Measurements from ENCODE around the gene RUNDC1.
A peak's percentile ranks its signal among the peaks of the same experiment; 100 is the strongest.
"Not testable (repeated sequence)": the region's sequence is repeated elsewhere in the genome, so short reads cannot be mapped to it uniquely, and the experiment has no call there.

Gene RUNDC1

DNA sequence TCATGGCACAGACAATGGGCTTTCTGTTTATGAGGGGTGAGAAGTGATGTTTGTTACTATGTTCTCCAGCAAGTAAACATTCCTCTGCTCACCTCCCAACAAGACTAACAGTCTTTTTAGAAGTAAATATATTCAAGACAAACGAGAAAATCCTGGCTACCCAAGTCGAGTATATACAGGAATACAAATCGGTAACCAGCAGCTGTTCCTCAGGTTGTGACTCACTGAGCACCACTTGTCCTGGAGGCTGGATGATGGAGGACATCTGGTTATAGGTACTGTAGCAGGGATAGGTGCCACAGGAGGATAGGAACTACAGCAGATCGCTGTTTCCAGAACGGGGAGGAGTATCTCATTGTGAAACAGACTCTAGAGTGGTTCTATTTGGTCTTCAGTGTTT is 12.5 kb downstream of the RUNDC1 start:
- no peak for DNase-seq

GRCh38 chr17:42993913-42994312 is 13.5 kb downstream of the RUNDC1 start:
- DNase-seq, result not testable (repeated sequence)

- DNase-seq, result no peak
These were observed 17.1 kb downstream of the RUNDC1 start for GRCh38 chr17:42997390-42997983.

DNA sequence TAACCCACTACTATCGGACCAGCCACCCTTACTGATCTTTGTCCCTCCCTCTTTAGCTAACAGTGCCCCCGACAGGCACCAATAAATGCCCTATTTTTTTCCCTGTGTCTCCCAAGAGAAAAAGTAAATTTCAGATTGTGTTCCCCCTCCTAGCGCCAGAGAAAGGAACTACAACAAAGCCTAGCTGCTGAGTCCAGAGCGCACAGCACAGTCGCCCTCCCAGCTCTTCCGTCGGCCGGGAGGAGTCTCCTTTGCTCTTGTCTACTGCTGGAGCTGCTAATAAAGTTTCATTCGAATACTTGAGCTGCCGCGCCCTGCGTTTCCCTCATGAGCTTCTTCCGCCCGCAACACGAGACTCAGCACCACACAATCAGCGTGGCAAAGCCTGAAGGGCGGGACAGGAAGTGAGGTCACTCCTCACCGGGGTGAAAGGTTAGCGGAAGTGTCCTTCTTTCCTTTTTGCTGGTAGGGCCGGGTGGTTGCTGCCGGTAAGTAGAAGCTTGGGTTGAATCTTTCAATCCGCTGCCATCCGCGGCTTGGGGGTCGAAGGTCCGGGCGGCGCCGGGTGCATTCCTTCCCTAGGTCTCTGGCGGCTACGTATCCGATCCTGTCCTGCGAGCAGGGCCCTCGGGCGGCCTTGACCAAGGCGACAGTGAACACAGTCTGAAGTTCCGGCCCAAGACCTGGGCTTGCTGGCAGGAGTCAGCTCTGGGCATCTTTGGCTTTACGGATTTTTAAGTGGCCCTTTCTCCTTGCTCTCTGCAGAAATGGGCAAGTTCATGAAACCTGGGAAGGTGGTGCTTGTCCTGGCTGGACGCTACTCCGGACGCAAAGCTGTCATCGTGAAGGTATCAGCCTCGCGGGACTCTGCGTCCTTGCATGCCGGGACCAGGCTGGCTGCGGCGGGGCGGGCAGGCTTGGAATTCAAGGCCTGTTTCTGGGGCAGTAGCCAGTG is 17.9 kb downstream of the RUNDC1 start, which contains the start of gene RPL27:
Gene RPL27 (plus strand): TSS at position 436 of the 955 bp plus-strand sequence. CDS start 332 bp downstream, at position 768.
- DNase-seq, result peak; percentile 98

DNA sequence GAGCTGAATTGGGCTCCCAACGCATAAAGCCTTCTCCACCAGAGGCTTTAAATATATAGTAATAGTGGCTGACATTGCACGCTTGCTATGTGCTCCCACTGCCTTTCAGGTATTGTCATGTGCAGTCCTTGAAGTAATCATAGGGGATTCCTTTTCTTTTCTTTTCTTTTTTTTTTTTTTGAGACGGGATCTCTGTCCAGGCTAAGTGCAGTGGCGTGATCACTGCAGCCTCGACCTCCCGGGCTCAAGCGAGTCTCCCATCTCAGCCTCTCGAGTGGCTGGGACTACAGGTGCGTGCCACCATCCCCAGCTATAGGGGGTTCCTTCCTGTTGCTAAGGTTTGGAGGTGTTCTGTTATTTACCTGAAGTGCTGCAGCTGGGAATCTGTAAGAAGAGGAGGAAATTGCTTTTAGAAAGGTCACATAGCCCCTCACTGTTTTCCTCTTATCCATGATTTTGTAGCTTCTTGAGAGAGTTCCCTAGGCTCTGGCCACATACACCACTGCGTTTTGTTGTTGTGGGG is 18.7 kb downstream of the RUNDC1 start:
- DNase-seq, result no peak

DNA sequence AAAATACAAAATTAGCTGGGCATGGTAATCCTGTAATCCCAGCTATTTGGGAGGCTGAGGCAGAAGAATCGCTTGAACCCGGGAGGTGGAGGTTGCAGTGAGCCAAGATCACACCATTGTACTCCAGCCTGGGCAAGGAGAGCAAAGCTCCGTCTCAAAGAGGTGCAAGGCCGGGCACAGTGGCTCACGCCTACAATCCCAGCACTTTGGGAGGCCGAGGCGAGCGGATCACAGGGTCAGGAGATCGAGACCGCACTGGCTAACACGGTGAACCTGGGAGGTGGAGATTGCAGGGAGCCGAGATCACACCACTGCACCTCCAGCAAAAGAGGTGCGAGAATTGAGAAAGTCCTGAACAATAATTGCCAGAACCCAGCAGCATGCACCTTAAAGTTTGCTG is 20.5 kb downstream of the RUNDC1 start:
- DNase-seq, result not testable (repeated sequence)

DNA sequence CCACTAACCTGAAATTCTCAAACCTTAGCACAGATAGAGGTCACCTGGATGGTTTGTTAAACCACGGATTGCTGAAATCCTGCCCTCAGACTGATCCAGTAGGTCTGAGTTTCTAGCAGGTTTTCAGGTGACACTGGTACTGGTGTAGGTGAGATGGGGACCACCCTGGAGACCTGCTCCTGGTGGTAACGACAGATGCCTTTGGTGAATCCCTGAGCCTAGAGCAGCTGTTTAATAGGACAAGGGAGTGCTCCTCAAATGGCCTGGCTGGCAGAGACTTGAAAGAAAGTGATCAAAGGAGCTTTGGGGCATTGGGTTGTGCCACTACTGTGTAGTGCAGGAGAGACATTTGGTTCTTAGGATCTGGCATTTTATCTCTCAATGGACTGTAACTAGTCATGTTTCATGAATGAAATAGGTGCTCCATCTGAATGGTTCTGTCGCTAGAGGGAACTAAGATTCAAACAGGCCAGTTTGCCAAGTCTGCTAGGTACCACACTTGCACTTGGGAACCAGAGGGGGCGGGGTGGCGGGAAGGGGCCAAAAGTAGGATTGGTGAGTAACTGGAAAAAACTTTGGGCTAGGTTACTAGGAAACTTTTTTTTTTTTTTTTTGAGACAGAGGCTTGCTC is 23.3 kb downstream of the RUNDC1 start:
- no peak for DNase-seq

- peak; percentile 89 for DNase-seq
These were observed 26.5 kb downstream of the RUNDC1 start, which contains the start of gene IFI35 for GRCh38 chr17:43006639-43007551. IFI35 (plus strand) TSS chr17:43006784; CDS start chr17:43006948, 164 bp downstream.

GRCh38 chr17:43010667-43011308 is 30.4 kb downstream of the RUNDC1 start:
- no peak for DNase-seq

DNA sequence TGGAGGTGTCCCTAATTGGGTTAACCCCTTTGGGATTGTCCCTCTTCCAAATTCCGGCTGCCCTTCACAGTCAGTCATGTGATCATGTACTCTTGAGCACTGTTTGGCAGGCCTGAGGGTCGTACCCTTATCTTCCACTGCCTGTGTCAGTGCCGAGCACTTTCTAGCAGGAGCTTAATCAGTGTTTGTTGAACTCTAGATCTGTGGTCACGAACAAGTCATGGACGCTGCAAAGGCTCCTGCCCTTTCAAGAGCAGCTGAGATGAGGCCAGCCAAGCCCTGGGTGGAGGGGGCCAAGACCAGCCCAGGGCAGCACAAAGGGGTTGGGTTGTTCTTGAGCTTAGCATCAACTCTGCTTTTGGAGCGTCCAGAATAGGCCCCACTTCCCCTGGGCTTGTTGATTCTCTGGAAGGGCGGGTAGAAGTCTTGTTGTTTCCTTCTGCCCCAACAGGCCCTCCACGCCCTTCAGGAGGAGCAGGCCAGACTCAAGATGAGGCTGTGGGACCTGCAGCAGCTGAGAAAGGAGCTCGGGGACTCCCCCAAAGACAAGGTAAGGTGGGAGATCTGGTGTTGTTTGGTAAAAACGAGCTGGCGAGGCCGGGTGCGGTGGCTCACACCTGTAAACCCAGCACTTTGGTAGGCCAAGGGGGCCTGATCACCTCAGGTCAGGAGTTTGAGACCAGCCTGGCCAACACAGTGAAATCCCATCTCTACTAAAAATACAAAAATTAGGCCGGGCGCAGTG is 31.5 kb downstream of the RUNDC1 start:
- no peak for DNase-seq

DNA sequence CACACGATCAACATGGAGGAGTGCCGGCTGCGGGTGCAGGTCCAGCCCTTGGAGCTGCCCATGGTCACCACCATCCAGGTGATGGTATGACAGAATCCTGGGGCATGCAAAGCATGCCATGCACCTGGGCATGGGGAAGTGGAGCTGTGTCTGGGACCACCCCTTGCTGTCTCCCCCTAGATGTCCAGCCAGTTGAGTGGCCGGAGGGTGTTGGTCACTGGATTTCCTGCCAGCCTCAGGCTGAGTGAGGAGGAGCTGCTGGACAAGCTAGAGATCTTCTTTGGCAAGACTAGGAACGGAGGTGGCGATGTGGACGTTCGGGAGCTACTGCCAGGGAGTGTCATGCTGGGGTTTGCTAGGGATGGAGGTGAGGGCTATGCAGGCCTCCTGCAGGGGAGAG is 32.9 kb downstream of the RUNDC1 start:
- no peak for DNase-seq

- no peak for DNase-seq
These were observed 33.8 kb downstream of the RUNDC1 start for GRCh38 chr17:43014020-43014648.

GRCh38 chr17:43014649-43015542 is 34.5 kb downstream of the RUNDC1 start:
- DNase-seq, result no peak

DNA sequence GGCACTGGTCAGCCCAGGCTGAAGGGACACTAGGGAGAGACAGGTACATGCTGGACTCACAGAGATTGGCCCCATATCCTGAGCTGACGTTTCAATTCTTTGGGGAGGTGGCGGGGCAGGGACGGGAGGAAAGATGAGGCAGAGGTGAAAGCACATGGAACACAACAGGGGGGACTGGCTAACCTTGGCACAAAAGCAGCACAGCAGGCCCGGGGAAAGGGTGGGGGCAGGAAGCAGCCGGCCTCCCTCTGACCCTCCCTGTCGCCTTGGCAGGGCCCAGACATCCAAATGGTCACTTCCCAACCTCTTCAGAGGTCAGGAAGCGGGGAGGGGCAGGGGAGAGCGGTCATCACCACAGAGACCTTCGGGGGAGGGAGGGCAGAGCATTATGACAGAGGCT is 35.2 kb downstream of the RUNDC1 start:
- DNase-seq, result no peak

GRCh38 chr17:43016216-43016615 is 35.9 kb downstream of the RUNDC1 start:
- DNase-seq, result no peak

GRCh38 chr17:43018008-43018853 is 37.9 kb downstream of the RUNDC1 start:
- no peak for DNase-seq

DNA sequence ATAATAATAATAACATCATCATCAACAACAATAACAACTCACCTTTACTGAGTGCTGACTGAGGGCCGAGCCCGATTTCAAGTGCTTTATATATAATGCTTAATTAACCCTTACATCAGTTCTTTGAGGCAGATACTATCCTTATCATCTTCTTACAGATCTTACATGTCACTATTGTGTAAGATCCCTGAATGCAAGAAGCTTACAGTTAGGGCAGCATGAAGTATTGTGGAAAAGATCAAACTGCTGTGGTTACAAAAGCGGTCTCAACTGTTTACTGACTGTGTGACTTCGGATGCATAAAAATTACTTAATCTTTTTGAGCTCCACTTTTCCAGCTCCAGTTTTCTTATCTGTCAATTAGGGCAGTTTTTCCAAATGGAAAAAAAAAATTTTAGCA is 38.6 kb downstream of the RUNDC1 start:
- no peak for DNase-seq

DNA sequence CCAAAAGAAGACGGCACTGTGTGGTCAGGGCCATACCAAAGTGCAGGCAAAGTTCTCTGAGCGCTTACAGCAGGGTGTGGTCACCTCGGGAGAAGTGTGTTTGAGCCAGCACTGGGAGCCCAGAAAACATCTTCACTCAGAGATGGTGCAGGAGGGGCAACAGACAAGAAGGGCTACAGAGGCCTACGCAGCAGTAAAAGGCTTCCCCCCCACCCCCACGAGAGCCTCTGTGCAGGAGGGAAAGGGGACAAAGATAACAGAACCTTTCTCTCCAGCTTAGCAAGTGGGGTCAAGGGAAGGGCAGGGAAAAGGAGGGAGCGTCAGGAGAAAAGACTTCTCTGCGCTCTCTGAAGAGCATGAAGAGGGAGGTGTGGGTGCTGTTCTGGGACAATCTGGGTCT is 39.1 kb downstream of the RUNDC1 start:
- DNase-seq, result no peak
